ENCODE data around the gene CD8B. TPM values are rescaled to one million over a fixed set of nuclear protein-coding genes. Genes with fewer than 3 reads are reported as not detected.
"Not testable (repeated sequence)": the region's sequence is repeated elsewhere in the genome, so short reads cannot be mapped to it uniquely, and the experiment has no call there.

CD8B gene
- total RNA-seq, 4 donors from 2014 or later = 0.23 to 2.2 TPM; not detected in 2

DNA sequence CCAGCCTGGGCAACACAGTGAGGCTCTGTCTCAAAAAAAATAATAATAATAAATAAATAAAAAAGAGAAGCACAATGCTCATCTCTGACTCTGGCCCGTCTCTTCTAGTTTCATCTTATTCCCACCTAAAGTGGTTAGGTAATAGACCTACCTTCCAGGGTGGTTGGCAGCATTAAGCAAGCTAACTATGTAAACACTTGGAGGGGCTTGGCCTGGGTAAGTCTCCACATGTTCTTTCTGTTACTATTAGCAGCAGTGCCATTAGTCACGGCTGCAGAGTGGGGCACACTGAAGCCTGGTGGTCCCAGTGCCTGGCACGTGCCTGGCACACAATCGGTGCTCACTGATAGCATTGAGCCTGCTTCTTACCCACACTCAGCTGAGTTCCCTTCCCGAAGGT, 4.0 kb downstream of the CD8B start:
- H3K9me3 ChIP-seq; in situ Hi-C loops (cut with MboI; ENCODE audit: low sequenced_read_pairs in 4 of 4); H3K4me1 ChIP-seq; H3K27ac ChIP-seq; intact Hi-C loops (cut with DNase I; ENCODE audit: low total_unique reads); ATAC-seq; H3K4me3 ChIP-seq; H3K36me3 ChIP-seq; H3K27me3 ChIP-seq; DNase-seq: not testable (repeated sequence)

DNA sequence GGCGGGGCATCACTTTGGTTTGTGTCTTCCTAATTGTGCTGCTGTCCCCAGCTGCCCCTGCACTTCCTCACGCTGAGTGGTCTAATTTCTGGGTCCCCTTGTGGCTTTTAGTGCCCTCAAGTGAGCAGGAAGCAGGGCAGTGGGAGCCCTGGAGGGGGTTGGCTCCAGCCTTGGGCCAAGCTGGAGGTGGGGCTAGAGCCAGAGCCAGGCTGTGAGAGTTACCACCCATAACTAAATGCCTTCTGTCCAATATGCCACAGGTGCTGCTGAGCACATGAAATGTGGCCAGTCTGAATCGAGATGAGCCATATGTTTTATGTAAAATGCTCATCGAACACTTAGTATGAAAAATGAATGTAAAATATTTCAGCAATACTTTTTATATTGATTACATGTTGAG, 5.2 kb downstream of the CD8B start:
- ATAC-seq; intact Hi-C loops (cut with DNase I; ENCODE audit: low total_unique reads); H3K27me3 ChIP-seq; DNase-seq; H3K36me3 ChIP-seq; H3K27ac ChIP-seq; H3K4me1 ChIP-seq; H3K9me3 ChIP-seq; in situ Hi-C loops (cut with MboI; ENCODE audit: low sequenced_read_pairs in 4 of 4); H3K4me3 ChIP-seq: not testable (repeated sequence)

DNA sequence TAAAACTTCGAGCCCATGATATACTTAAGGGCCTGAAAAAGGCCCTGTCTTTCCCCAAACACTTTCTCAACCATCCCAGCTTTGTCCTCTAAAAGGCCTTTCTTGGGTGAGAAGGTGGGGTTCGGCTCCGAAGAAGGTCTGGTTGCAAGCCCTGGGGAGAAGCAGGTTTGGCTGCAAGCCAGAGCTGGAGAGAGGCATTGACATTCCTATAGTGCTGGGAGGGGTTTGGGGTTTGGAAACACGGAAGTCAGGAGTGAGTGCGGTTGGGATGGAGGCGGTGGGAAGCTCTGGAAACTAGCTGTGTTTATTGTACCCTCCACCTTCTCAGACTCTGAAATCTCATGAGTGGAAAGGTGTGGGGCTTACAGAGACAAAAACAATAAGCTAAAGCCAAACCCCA, 5.7 kb downstream of the CD8B start:
- H3K27ac ChIP-seq; ATAC-seq; H3K4me3 ChIP-seq; H3K4me1 ChIP-seq; H3K9me3 ChIP-seq; in situ Hi-C loops (cut with MboI; ENCODE audit: low sequenced_read_pairs in 4 of 4); H3K27me3 ChIP-seq; H3K36me3 ChIP-seq; intact Hi-C loops (cut with DNase I; ENCODE audit: low total_unique reads); DNase-seq: not testable (repeated sequence)

DNA sequence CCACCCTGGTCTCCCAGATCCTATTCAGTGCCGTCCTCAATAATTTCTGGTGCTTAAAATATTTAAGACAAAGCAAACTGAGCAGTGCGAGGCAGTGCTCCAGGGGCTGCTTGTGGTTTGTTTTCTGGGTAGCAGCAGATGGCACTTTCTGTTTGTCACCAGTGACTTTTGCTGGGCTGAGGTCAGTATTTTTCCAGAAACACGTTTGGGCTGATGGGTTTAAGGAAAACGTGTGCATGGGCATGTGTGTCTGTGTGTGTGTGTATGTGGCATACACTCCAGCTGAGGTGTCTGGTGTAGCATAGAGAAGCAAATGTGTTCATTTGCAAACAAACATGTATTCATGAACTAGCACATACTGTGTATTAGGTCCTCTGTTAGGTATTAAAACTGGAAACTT, 10.1 kb downstream of the CD8B start:
- H3K4me1 ChIP-seq; in situ Hi-C loops (cut with MboI; ENCODE audit: low sequenced_read_pairs in 4 of 4); intact Hi-C loops (cut with DNase I; ENCODE audit: low total_unique reads); ATAC-seq; H3K27me3 ChIP-seq; DNase-seq; H3K36me3 ChIP-seq; H3K27ac ChIP-seq; H3K9me3 ChIP-seq; H3K4me3 ChIP-seq: not testable (repeated sequence)

DNA sequence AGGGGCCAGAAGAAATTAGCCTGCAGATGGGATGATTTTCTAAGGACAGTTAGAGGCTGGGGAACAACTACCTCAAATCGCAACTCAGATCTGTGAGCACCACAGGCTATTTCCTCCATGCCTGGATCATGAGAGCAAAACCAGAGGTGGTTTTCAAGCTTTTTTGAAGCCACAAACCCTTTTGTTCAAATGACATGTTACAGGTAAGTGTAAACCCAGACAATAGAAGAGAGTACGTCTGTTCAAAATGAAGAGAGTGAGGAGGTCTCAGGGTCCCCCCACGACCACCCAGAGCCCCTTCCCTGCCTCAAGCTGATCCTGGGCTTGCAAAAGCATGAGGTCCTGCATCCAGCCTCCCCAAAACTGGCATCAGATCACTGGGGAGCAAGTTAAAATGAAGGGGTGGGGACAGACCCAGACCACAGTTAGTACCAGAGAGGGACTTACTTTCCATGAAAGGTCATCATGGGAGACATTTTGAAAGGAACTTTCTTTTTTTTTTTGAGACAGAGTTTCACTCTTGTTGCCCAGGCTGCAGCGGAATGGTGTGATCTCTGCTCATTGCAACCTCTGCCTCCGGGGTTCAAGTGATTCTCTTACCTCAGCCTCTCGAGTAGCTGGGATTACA, 19.0 kb downstream of the CD8B start:
- H3K4me1 ChIP-seq; H3K4me3 ChIP-seq; intact Hi-C loops (cut with DNase I; ENCODE audit: low total_unique reads); H3K9me3 ChIP-seq; in situ Hi-C loops (cut with MboI; ENCODE audit: low sequenced_read_pairs in 4 of 4); H3K27ac ChIP-seq; ATAC-seq; DNase-seq; H3K36me3 ChIP-seq; H3K27me3 ChIP-seq: not testable (repeated sequence)

DNA sequence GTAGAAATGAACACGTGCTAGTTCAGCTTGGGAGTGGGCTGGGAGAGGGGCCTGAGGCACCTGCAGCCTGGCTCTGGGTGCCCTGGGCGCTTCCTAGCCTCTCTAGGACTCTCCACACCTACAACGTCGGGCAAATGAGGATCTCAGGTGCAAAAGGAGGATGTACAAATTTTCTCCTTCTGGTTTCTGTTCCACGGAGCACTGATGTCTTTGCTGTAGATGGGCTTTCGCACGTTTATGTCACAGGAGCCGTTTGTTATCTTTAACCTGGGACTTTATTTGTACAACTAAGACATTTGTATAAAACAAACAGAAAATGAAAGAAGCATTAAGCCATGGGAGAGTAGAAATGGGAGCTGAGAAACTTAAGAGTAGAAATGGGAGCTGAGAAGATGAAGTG, 20.4 kb downstream of the CD8B start:
- H3K4me3 ChIP-seq; H3K27me3 ChIP-seq; intact Hi-C loops (cut with DNase I; ENCODE audit: low total_unique reads); H3K9me3 ChIP-seq; ATAC-seq; in situ Hi-C loops (cut with MboI; ENCODE audit: low sequenced_read_pairs in 4 of 4); DNase-seq; H3K4me1 ChIP-seq; H3K27ac ChIP-seq; H3K36me3 ChIP-seq: not testable (repeated sequence)

DNA sequence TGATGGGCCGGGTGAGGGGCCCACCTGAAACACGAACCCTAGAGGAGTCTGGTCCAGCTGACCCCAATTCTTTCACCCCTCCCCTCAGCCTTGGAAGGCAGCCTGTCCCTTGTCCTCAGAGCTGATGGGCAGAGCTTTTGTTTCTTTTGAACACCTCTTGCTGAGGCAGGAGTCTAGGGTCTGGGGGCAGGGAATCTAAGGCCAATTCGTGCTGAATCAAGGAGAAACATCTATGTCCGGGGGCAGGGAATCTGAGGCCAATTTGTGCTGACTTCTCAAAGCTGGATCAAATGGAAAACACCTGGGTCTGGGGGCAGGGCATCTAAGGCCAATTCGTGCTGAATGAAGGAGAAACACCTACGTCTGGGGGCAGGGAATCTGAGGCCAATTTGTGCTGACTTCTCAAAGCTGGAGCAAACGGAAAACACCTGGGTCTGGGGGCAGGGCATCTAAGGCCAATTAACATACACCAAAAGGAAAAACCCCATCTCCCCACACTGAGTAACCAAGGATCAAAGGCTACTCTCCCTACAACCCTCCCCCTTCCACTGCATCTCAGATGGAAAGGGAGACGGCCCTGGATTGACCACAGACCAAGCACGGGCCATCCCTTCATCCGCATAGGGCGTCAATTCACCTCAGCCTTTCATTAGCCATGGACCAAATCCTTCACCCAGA, 21.7 kb downstream of the CD8B start:
- in situ Hi-C loops (cut with MboI; ENCODE audit: low sequenced_read_pairs in 4 of 4); H3K27ac ChIP-seq; intact Hi-C loops (cut with DNase I; ENCODE audit: low total_unique reads); H3K27me3 ChIP-seq; DNase-seq; ATAC-seq; H3K4me3 ChIP-seq; H3K4me1 ChIP-seq; H3K9me3 ChIP-seq; H3K36me3 ChIP-seq: not testable (repeated sequence)

DNA sequence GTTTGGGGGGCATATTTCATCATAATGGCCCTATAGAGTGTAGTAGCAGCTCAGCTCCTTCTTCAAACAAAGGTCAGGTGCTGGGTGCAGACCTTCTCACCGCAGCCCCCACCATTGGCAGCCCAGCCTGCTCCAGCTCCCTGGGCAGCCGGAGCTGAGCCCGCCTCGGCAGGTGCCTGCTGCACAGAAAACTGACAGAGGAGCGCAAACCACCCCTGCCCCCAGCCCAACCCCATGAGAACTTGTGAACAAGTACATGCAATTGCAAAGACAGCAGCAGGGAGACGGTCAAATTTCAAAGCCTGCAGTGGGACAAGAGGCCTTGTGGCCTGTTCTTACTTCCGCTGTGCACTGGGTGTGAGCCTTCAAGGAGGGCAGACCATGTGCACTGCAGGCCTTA, 22.2 kb downstream of the CD8B start:
- DNase-seq; H3K4me3 ChIP-seq; H3K27me3 ChIP-seq; H3K9me3 ChIP-seq; H3K4me1 ChIP-seq; in situ Hi-C loops (cut with MboI; ENCODE audit: low sequenced_read_pairs in 4 of 4); H3K36me3 ChIP-seq; intact Hi-C loops (cut with DNase I; ENCODE audit: low total_unique reads); ATAC-seq; H3K27ac ChIP-seq: not testable (repeated sequence)

DNA sequence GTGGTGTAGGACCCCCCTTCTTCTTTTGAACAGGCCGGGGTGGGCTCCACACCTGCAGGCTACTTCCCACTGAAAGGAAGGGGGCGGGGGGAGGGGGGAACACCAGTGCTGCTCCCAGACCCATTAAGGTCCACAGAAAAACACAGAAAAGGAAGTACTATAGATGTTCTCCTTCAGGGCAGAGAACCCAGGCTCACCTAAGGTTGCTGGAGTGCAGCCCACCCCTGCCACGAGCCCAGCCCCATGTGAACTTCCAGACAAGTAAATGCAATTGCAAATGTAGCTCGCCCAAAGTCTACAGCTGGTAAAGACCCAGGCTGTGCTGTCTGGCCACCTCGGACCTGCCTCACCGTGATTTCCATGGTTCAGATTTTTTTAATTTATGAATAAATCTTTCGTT, 24.0 kb downstream of the CD8B start:
- H3K4me1 ChIP-seq; in situ Hi-C loops (cut with MboI; ENCODE audit: low sequenced_read_pairs in 4 of 4); H3K4me3 ChIP-seq; DNase-seq; H3K36me3 ChIP-seq; ATAC-seq; H3K27me3 ChIP-seq; intact Hi-C loops (cut with DNase I; ENCODE audit: low total_unique reads); H3K9me3 ChIP-seq: not testable (repeated sequence)
- H3K27ac ChIP-seq = peak overlapping the region in 1 of 4 donors; percentile 61

DNA sequence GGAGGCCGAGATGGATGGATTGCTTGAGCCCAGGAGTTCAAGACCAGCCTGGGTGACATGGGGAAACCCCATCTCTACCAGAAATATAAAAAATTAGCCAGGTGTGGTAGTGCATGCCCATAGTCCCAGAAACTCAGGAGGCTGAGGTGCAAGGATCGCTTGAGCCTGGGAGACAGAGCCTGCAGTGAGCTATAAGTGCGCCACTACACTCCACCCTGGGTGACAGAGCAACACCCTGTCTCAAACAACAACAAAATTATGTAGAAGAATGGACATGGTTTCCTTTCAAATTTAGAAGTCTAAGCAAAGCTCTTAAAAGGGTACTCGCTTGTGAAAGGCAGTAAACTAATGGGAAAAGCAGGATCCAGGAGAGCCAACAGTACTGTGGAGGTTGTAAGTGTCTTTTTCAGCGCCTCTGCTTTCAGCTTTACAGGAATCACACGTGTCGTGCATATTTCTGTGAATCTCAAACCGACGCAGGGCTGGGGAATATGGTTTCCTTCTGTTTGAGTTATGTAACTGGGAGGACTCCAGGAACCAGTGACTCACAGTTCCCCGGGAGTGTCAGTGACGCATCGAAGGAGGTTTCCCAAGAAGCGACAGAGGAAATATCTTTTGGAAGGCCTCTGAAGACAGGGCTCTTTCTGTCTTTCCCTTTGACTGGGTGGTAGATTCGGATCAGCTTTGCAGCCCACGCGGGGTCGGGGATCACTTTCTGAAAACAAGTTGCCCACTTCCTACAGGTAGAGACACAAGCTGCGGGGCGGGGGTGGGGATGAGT, 24.6 kb downstream of the CD8B start:
- in situ Hi-C loops (cut with MboI; ENCODE audit: low sequenced_read_pairs in 4 of 4); H3K36me3 ChIP-seq; H3K4me1 ChIP-seq; H3K27me3 ChIP-seq; H3K9me3 ChIP-seq; intact Hi-C loops (cut with DNase I; ENCODE audit: low total_unique reads): not testable (repeated sequence)
- Histone ChIP-seq H3K4me3 (peak overlapping the region in 2 of 4 donors; percentile 30 to 43), H3K27ac (peak overlapping the region in 2 of 4 donors; percentile 57 to 61)
- peak; percentile 68 to 85 for DNase-seq
- peak; percentile 99 to 100 for ATAC-seq

DNA sequence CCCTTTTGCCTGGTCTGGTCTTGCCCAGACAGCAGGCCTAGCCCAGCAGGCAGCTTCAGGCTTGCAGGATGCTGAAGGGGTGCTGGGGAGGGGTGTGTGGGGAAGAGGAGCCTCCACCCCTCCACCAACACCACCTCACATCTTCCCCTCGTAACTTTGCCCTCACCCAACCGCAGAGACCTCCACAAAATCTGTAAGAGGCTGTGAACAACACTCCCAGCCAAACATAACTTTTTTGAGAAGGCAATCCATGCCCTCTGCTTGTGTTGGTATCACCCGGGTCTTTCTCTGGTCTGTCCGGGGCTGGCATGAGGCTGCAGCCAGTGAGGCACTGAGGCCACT, 26.2 kb downstream of the CD8B start:
- H3K9me3 ChIP-seq; in situ Hi-C loops (cut with MboI; ENCODE audit: low sequenced_read_pairs in 4 of 4); H3K4me3 ChIP-seq; DNase-seq; ATAC-seq; H3K27me3 ChIP-seq; H3K4me1 ChIP-seq; intact Hi-C loops (cut with DNase I; ENCODE audit: low total_unique reads); H3K36me3 ChIP-seq; H3K27ac ChIP-seq: not testable (repeated sequence)

Data from gastrocnemius medialis (tissue), 4 donors.